ENCODE measurements around the gene SH3PXD2A. TPM values are rescaled to one million over a fixed set of nuclear protein-coding genes. Genes with fewer than 3 reads are reported as not detected.

The SH3PXD2A gene
- total RNA-seq, 1 experiment from 2014 or later: 4.5 TPM

DNA sequence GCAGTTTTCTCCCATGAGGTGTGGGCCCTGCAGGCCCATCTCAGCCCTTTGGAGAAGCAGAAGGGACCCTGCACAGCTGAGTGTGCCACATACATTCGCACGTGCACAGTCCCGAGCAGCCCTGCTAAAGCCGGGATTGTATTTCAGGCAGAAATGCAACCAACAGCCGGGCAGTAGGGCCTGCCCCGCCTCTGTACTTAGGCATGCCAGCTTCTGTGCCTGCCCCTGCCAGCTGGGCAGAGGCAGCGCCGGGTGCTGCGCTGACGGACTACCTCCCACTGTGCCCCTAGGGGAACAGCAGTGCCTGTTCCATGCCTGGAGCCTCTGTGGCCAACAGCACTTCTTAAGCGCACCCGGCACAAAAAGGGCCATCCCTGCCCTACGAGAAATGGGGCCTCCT is 191.6 kb downstream of the SH3PXD2A start:
- no peak overlapping the region for H3K27ac ChIP-seq (ENCODE audit: insufficient read length, low read depth, low read length)
- Mint-ChIP-seq H3K27me3 (ENCODE audit: low read depth) (peaks cover 2% of the 10 kb centered on the region; the same call in 1 of the 2 replicates), H3K4me1 (peaks cover 12 to 34% of the 10 kb centered on the region in 2 experiments), H3K36me3 (ENCODE audit: insufficient read depth in 1 of 3, low read depth in 3 of 3) (no peaks in the 10 kb centered on the region; a peak in 1 of 7 replicates), H3K9me3 (no peaks in the 10 kb centered on the region), H3K27ac (no peak overlapping the region), H3K4me3 (no peak overlapping the region)
- no peak overlapping the region for H4K5ac ChIP-seq (ENCODE audit: insufficient read length, low read depth, low read length)
- no peak overlapping the region for H2BK5ac ChIP-seq (ENCODE audit: insufficient read length, low read length)
- no peak overlapping the region for H3K56ac ChIP-seq (ENCODE audit: insufficient read length, low read depth, low read length)
- no peak overlapping the region for H2BK15ac ChIP-seq (ENCODE audit: low read depth, low read length)
- H4K8ac ChIP-seq (replicated peaks; ENCODE audit: insufficient read length, low read depth, low read length): no peak overlapping the region
- no peak overlapping the region for H3K23ac ChIP-seq (ENCODE audit: insufficient read length, low read depth, low read length)
- H3K14ac ChIP-seq (ENCODE audit: insufficient read depth, low read length): no peak overlapping the region
- H2BK120ac ChIP-seq (ENCODE audit: low read depth, low read length, poor library complexity, severe bottlenecking): no peak overlapping the region
- H3K4me1 ChIP-seq (ENCODE audit: insufficient read depth, low read length): no peaks in the 10 kb centered on the region
- H2AK5ac ChIP-seq (ENCODE audit: insufficient read length, low read length): no peak overlapping the region
- no peak overlapping the region for H3K18ac ChIP-seq (ENCODE audit: insufficient read length, low read depth, low read length)
- H4K91ac ChIP-seq (ENCODE audit: insufficient read length, low read depth, low read length): no peak overlapping the region
- TF ChIP-seq, protein P1, sequence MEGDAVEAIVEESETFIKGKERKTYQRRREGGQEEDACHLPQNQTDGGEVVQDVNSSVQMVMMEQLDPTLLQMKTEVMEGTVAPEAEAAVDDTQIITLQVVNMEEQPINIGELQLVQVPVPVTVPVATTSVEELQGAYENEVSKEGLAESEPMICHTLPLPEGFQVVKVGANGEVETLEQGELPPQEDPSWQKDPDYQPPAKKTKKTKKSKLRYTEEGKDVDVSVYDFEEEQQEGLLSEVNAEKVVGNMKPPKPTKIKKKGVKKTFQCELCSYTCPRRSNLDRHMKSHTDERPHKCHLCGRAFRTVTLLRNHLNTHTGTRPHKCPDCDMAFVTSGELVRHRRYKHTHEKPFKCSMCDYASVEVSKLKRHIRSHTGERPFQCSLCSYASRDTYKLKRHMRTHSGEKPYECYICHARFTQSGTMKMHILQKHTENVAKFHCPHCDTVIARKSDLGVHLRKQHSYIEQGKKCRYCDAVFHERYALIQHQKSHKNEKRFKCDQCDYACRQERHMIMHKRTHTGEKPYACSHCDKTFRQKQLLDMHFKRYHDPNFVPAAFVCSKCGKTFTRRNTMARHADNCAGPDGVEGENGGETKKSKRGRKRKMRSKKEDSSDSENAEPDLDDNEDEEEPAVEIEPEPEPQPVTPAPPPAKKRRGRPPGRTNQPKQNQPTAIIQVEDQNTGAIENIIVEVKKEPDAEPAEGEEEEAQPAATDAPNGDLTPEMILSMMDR (conservative IDR thresholded peaks at IDR 0.05): no peak
- H4K20me1 ChIP-seq (ENCODE audit: control insufficient read depth, insufficient read depth, insufficient read length): no peaks in the 10 kb centered on the region
- no peak overlapping the region for H2AFZ ChIP-seq (ENCODE audit: low read length)
- H2BK20ac ChIP-seq (ENCODE audit: low read depth, low read length, poor library complexity, severe bottlenecking): no peak overlapping the region
- H3K4ac ChIP-seq (ENCODE audit: low read depth, low read length): no peak overlapping the region
- no peak overlapping the region for H3K4me2 ChIP-seq (ENCODE audit: insufficient read depth, insufficient read length, low read length)
- H3K79me1 ChIP-seq (ENCODE audit: insufficient read depth, low read depth, low read length, poor library complexity, severe bottlenecking): no peaks in the 10 kb centered on the region
- no CpG with 5 or more reads among the region's 13 CpGs for WGBS (ENCODE audit: extremely low coverage, insufficient read length, low lambda C conversion rate)
- H2BK12ac ChIP-seq (ENCODE audit: insufficient read length, low read depth, low read length): no peak overlapping the region
- DNase-seq: no peak
- H3T11ph ChIP-seq (ENCODE audit: low read length): no peak overlapping the region
- H3K9me3 ChIP-seq (ENCODE audit: control insufficient read depth, low read depth, low read length): no peaks in the 10 kb centered on the region
- no peak overlapping the region for H3K9ac ChIP-seq (ENCODE audit: extremely low read depth, insufficient read length, low read length)
- no peaks in the 10 kb centered on the region for H3K27me3 ChIP-seq (ENCODE audit: insufficient read depth, low read length)
- H3K79me2 ChIP-seq (ENCODE audit: insufficient read depth, low read length): no peaks in the 10 kb centered on the region
- H3K23me2 ChIP-seq (ENCODE audit: insufficient read length, low read depth, low read length, poor library complexity, severe bottlenecking): no peaks in the 10 kb centered on the region

Measured in H9 (cell line).